GM19395 (cell line): ENCODE data around the gene SULT2B1.
A peak's percentile ranks its signal among the peaks of the same experiment; 100 is the strongest.
"Not testable (repeated sequence)": the region's sequence is repeated elsewhere in the genome, so short reads cannot be mapped to it uniquely, and the experiment has no call there.

Experiments
- ATAC-seq: cut with Tn5 transposase; IDR thresholded peaks from one replicate; pipeline ENCODE4 v1.9.1; 2021; ENCODE audit warnings: mild to moderate bottlenecking, moderate library complexity; ENCODE audit not compliant: unreplicated experiment

The SULT2B1 gene

DNA sequence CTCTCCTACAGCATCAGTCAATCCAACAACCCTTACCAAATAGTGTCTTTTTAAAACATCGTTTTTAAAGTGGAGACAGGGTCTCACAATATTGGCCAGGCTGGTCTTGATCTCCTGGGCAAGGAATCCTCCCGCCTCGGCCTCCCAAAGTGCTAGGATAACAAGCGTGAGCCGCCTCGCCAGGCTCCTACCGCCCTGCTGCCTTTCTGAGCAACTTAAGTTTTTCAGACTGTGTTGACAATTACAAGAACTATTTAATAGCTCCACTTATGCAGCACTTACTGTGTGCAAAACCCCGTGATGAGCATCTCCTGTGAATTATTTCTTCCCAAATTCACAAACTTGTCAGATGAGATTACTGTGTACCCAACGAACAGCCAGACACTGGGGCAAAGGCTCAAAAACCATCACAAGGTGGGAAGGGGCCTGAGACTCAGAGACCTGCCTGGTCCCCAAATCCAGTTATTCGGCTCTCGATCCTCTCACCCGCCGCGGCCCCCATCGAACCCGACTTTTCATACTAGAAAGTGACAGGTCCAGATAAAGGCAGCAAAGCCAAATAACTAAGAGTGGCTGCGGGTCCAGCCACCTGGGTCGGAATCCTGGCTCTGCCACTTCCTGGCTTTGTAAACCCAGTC lies 66.4 kb downstream of the SULT2B1 start:
- no peak for ATAC-seq

- ATAC-seq = peak; percentile 87
These were observed 67.1 kb downstream of the SULT2B1 start, which contains the start of the genes RPL18 and SPHK2 for GRCh38 chr19:48618916-48619691. Gene RPL18, minus strand, starts transcription at chr19:48619178. Its CDS starts 35 bp downstream, at chr19:48619143. Gene SPHK2, plus strand, starts transcription at chr19:48619506. Its CDS starts 1,009 bp downstream, at chr19:48620515.

GRCh38 chr19:48619692-48620585 lies 68.0 kb downstream of the SULT2B1 start:
- ATAC-seq = no peak

GRCh38 chr19:48623556-48624066 lies 71.6 kb downstream of the SULT2B1 start:
- no peak for ATAC-seq

DNA sequence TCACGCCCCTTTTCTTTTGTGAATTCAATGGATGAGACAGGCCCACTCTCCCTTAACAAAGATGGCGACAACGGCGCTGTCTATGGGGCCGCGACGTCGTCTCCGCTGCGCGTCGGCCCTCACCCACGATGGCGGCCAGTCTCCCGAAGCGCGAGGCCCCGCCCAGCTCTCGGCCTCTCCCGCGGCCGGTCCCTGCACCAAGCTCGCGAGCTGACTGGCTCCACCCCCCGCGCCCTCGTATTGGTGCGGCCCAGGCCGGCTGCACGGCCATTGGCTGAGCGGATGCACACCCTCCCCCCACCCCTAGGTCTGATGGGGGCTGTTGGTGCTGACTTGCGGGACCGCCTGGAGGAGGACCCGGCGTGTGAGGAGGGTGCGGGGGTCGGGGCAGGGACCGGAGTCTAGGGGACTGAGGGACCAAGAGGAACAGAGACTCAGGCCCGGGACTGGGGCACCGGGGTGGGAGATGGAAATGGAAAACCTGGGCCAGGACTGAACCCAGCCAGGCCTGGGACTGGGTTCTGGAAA lies 72.2 kb downstream of the SULT2B1 start:
- ATAC-seq = peak; percentile 61

DNA sequence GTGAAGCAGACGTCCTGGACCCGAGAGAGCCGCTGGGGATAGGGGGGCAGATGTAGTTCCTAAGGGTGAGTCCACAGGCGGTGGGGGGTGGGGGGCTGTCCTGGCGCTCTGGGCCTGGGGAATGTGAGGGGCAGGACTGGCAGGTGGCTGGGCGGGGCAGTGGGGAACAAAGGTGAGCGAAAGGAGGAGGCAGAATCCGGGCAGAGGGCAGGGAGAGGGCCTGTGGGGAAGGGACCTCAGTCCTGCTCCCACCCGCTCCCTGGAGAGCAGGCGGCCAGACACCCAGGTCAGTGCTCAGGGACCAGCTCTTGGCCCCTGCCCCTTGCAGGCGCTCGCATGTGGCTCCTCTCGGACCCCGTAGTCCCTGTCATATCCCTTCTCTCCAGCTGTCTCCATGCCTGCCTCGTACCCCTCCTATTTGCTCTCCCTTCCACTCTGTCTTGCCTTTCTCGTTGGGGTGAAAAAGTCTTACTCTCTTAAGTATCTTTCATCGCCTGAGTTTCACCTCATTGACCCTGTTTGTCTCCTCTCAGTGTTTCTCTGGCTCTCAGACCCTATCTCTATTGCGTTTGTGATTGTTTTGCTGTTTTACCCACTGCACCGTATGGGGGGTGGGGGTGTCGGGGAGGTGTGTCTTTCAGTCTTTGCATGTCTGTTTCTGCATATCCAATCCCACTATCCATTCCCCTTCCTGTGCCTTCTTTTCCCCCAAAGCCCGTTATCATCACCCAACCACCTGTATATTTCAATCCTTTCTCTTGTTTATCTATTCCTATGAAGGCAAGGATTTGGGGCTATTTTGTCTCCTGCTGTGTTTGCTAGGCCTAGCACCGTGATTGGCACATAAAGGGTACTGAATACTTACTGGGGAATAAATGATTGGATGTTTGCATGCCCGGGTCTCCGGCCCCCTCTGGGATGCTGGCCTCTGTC lies 73.1 kb downstream of the SULT2B1 start:
- no peak for ATAC-seq

GRCh38 chr19:48625891-48626327 lies 73.9 kb downstream of the SULT2B1 start:
- ATAC-seq = no peak

DNA sequence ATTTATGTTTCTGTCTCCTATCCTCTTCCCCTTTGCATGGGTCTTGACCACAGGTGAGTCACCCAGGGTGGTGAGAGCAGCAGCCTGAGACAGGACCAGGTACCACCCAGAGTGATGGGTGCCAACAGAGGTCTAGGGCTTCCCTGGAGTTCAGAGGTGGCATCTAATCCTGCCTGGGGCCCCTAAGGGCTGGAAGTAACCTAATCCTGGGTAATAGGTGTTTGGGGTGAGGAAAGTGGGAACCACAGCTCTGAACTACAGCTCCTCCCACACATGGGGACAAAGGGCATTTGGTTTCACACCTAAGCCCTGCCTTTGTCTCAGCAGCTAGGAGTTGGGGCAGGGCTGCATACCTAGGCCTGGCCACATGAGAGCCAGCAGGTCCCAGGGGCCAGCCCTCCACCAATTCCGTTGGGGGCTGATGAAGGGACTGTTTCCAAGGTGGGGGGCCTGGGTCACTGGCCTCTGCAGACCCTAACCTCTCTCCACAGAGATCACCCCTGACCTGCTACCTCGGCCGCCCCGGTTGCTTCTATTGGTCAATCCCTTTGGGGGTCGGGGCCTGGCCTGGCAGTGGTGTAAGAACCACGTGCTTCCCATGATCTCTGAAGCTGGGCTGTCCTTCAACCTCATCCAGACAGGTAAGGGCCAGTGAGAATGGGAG lies 75.4 kb downstream of the SULT2B1 start:
- ATAC-seq = no peak

- ATAC-seq = no peak
These were observed 75.9 kb downstream of the SULT2B1 start for GRCh38 chr19:48627865-48628314.

- ATAC-seq = no peak
These were observed 76.7 kb downstream of the SULT2B1 start for GRCh38 chr19:48628486-48629296.

DNA sequence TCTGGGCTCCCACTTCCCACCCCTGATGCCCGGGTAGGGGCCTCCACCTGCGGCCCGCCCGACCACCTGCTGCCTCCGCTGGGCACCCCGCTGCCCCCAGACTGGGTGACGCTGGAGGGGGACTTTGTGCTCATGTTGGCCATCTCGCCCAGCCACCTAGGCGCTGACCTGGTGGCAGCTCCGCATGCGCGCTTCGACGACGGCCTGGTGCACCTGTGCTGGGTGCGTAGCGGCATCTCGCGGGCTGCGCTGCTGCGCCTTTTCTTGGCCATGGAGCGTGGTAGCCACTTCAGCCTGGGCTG lies 77.3 kb downstream of the SULT2B1 start:
- ATAC-seq = no peak

DNA sequence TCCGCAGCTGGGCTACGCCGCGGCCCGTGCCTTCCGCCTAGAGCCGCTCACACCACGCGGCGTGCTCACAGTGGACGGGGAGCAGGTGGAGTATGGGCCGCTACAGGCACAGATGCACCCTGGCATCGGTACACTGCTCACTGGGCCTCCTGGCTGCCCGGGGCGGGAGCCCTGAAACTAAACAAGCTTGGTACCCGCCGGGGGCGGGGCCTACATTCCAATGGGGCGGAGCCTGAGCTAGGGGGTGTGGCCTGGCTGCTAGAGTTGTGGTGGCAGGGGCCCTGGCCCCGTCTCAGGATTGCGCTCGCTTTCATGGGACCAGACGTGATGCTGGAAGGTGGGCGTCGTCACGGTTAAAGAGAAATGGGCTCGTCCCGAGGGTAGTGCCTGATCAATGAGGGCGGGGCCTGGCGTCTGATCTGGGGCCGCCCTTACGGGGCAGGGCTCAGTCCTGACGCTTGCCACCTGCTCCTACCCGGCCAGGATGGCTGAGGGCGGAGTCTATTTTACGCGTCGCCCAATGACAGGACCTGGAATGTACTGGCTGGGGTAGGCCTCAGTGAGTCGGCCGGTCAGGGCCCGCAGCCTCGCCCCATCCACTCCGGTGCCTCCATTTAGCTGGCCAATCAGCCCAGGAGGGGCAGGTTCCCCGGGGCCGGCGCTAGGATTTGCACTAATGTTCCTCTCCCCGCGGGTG lies 77.8 kb downstream of the SULT2B1 start:
- ATAC-seq = no peak

- no peak for ATAC-seq
These were observed 78.5 kb downstream of the SULT2B1 start for GRCh38 chr19:48630296-48631063.

DNA sequence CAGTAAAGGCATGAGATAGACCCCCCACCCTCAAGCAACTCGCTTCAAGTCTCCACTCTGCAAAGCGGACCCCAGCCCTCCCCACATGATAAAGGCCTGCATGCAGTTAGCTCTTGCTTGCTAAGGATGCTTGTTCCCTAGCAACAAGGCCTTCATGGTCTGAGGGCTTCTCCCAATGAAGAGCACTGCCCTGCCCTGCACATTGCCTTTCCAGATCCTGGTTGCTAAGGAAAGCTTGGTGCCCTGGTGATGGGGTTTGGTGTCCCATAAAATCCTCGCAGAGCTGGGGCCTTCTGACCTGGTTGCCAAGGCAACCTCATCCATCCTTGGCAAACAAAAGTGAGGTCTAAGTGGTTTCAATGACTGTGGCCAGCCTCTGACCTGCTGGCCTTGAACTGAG lies 79.3 kb downstream of the SULT2B1 start:
- no peak for ATAC-seq

GRCh38 chr19:48632286-48632685 lies 80.3 kb downstream of the SULT2B1 start:
- ATAC-seq = not testable (repeated sequence)

- no peak for ATAC-seq
These were observed 80.7 kb downstream of the SULT2B1 start for GRCh38 chr19:48632692-48633147.
